Right hindlimb (tissue), 1 donor: ENCODE measurements around the gene NXNL2.

Source experiments
- DNase-seq: peaks from one replicate; pipeline ENCODE4 v3.0.0-alpha.2; 2018

NXNL2 gene

GRCh38 chr9:88534456-88535225 is at the start of gene NXNL2:
Gene NXNL2 (plus strand): TSS chr9:88535178. CDS start chr9:88535435, 257 bp downstream.
- DNase-seq = peak; percentile 89

- no peak for DNase-seq
Measured at GRCh38 chr9:88488166-88488565, 46.8 kb upstream of the NXNL2 start.

- DNase-seq = no peak
Measured at GRCh38 chr9:88494983-88495721, 39.8 kb upstream of the NXNL2 start.

- DNase-seq = no peak
Measured at GRCh38 chr9:88497224-88497623, 37.8 kb upstream of the NXNL2 start.

- DNase-seq = no peak
Measured at GRCh38 chr9:88498880-88499279, 36.1 kb upstream of the NXNL2 start.

- DNase-seq = no peak
Measured at GRCh38 chr9:88501086-88501485, 33.9 kb upstream of the NXNL2 start.

GRCh38 chr9:88502552-88503034 is 32.4 kb upstream of the NXNL2 start:
- DNase-seq = no peak

- no peak for DNase-seq
Measured at GRCh38 chr9:88503081-88503844, 31.7 kb upstream of the NXNL2 start.

GRCh38 chr9:88503845-88504764 is 30.9 kb upstream of the NXNL2 start:
- no peak for DNase-seq

- no peak for DNase-seq
Measured at GRCh38 chr9:88508326-88508725, 26.7 kb upstream of the NXNL2 start.

- no peak for DNase-seq
Measured at GRCh38 chr9:88511906-88512305, 23.1 kb upstream of the NXNL2 start.

- DNase-seq = no peak
Measured at GRCh38 chr9:88514247-88514646, 20.7 kb upstream of the NXNL2 start.

GRCh38 chr9:88521308-88521707 is 13.7 kb upstream of the NXNL2 start:
- DNase-seq = no peak

GRCh38 chr9:88522360-88522759 is 12.6 kb upstream of the NXNL2 start:
- no peak for DNase-seq

GRCh38 chr9:88523056-88523455 is 11.9 kb upstream of the NXNL2 start:
- DNase-seq = no peak

- DNase-seq = no peak
Measured at GRCh38 chr9:88524911-88525310, 10.1 kb upstream of the NXNL2 start.

- DNase-seq = no peak
Measured at GRCh38 chr9:88527618-88528017, 7.4 kb upstream of the NXNL2 start.

GRCh38 chr9:88528080-88528790 is 6.7 kb upstream of the NXNL2 start:
- no peak for DNase-seq

- no peak for DNase-seq
Measured at GRCh38 chr9:88529496-88529895, 5.5 kb upstream of the NXNL2 start.

- no peak for DNase-seq
Measured at GRCh38 chr9:88530051-88530450, 4.9 kb upstream of the NXNL2 start.

- DNase-seq = peak; percentile 69
Measured at GRCh38 chr9:88531920-88532698, 2.9 kb upstream of the NXNL2 start.
